ENCODE measurements around the gene OSBPL2.

- no peak for TF ChIP-seq PRDM15 (CRISPR knock-in tag; IDR thresholded peaks at IDR 0.05)
- TF ChIP-seq ZNF425 (CRISPR knock-in tag; conservative IDR thresholded peaks at IDR 0.05), result no peak
- TF ChIP-seq CTCF (IDR thresholded peaks at IDR 0.05), result no peak
- TF ChIP-seq ZNF232 (CRISPR knock-in tag; IDR thresholded peaks at IDR 0.05), result no peak
- no peak for TF ChIP-seq ETV6 (CRISPR knock-in tag; IDR thresholded peaks at IDR 0.05)
- no peak for TF ChIP-seq KAT7 (CRISPR knock-in tag; IDR thresholded peaks at IDR 0.05; ENCODE audit: borderline replicate concordance)
- no peak for TF ChIP-seq NFYB (CRISPR knock-in tag; conservative IDR thresholded peaks at IDR 0.05; ENCODE audit: low read depth)
- TF ChIP-seq SP1 (CRISPR knock-in tag; conservative IDR thresholded peaks at IDR 0.05), result no peak
- TF ChIP-seq ZNF263 (CRISPR knock-in tag; IDR thresholded peaks at IDR 0.05; ENCODE audit: low read depth), result no peak
Observed at GRCh38 chr20:62216636-62217566, 21.4 kb upstream of the OSBPL2 start.

Measured in WTC11 (cell line).